A673 (cell line): ENCODE data around the gene ITGA1. TPM values are rescaled to one million over a fixed set of nuclear protein-coding genes. Genes with fewer than 3 reads are reported as not detected.

Experiments
- BruUV-seq: library from RNA; stranded (reverse); fragments of 400-500 nt; replicated peaks from 2 replicates; lab custom pipeline; 2021; lab: Mats Ljungman, UMichigan
- CTCF ChIA-PET: fragments of 300-600 bp; sonication (Branson Sonifier 250); formaldehyde crosslinking; loops from one replicate; lab custom pipeline; 2022; ENCODE audit warnings: antibody characterized with exemption; lab: Charles Lee
- POLR2A ChIA-PET: fragments of 300-600 bp; sonication (Branson Sonifier 250); formaldehyde crosslinking; loops from one replicate; lab custom pipeline; 2022; ENCODE audit warnings: antibody characterized with exemption; ENCODE audit not compliant: low non-redundant PET; lab: Charles Lee
- DNase-seq: peaks from one replicate; pipeline ENCODE4 v3.0.0-alpha.2; 2015; ENCODE audit warnings: low spot score
- H3K27ac ChIP-seq: fragments of 200-600 bp; sonication (generic); 2 replicates; pipeline ENCODE4 v1.5.1; 2016; ENCODE audit warnings: mixed run types, low read depth, mild to moderate bottlenecking, mixed read lengths, antibody characterized with exemption, low read length; ENCODE audit not compliant: poor library complexity, severe bottlenecking
- H3K27me3 ChIP-seq: fragments of 200-600 bp; sonication (generic); replicated peaks from 2 replicates; pipeline ENCODE4 v1.6.1; 2017; ENCODE audit warnings: mixed run types, low read depth, mild to moderate bottlenecking, mixed read lengths, antibody characterized with exemption, low read length; ENCODE audit not compliant: insufficient read depth, poor library complexity
- H3K36me3 ChIP-seq: fragments of 200-600 bp; sonication (generic); 2 replicates; pipeline ENCODE4 v1.6.1; 2016; ENCODE audit warnings: mixed run types, mild to moderate bottlenecking, mixed read lengths, antibody characterized with exemption, low read length; ENCODE audit not compliant: insufficient read depth, poor library complexity, severe bottlenecking
- H3K4me1 ChIP-seq: fragments of 200-600 bp; sonication (generic); 2 replicates; pipeline ENCODE4 v1.6.1; 2017; ENCODE audit warnings: mixed run types, mild to moderate bottlenecking, mixed read lengths, antibody characterized with exemption, low read length; ENCODE audit not compliant: insufficient read depth, poor library complexity, severe bottlenecking
- H3K4me3 ChIP-seq: fragments of 200-600 bp; sonication (generic); 2 replicates; pipeline ENCODE4 v1.5.1; 2016; ENCODE audit warnings: low read depth, mixed run types, mild to moderate bottlenecking, mixed read lengths, low read length; ENCODE audit not compliant: poor library complexity, severe bottlenecking
- H3K9me3 ChIP-seq: fragments of 200-600 bp; sonication (generic); 2 replicates; pipeline ENCODE4 v1.6.1; 2016; ENCODE audit warnings: mixed run types, low read depth, mild to moderate bottlenecking, mixed read lengths, antibody characterized with exemption, low read length; ENCODE audit not compliant: poor library complexity, severe bottlenecking
- EZH2 ChIP-seq: fragments of 200-600 bp; sonication (generic); IDR thresholded peaks from 2 replicates; pipeline ENCODE4 v1.6.1; 2017; ENCODE audit warnings: borderline replicate concordance, low read depth, mild to moderate bottlenecking, mixed read lengths, antibody characterized with exemption, low read length; ENCODE audit not compliant: poor library complexity, severe bottlenecking
- intact Hi-C: fragments of 100-400 bp; cut with micrococcal nuclease; formaldehyde crosslinking; loops from one replicate; pipeline ENCODE4 v1.10.0; 2022; ENCODE audit not compliant: unreplicated experiment
- total RNA-seq: library from RNA; stranded (reverse); gene quantifications from 2 replicates; pipeline ENCODE4 v1.2.3, GENCODE V29; 2021
- TF ChIP-seq, protein P1 (sequence below): fragments of 300-800, 200-600 bp; sonication (generic); conservative IDR thresholded peaks from 2 replicates; pipeline ENCODE4 v1.5.1; 2017; ENCODE audit warnings: low read depth, mild to moderate bottlenecking, antibody characterized with exemption, low read length, moderate library complexity, mixed read lengths

The ITGA1 gene
- total RNA-seq, 1 experiment from 2014 or later = 8.1 TPM

DNA sequence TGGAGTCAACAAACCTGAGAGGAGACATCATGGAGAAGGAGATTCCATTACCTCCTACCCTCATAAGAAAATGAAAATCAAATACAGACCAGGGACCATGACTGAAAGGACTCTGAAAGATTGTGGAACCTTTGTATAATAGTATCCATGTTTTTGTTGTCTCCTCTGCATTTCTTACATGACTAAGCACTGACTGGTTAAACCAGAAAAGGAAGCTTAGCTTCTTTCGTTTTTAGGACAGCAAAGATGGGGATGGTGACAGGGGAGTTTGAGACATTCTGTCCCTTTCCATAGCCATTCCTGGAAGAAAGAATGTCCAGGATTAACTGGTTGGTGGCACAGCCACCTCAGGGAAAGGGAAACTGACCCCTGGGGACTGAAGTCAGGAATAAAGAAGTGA, 22.2 kb downstream of the ITGA1 start:
- DNase-seq = no peak
- Histone ChIP-seq H3K9me3 (no peaks in the 10 kb centered on the region), H3K36me3 (peaks cover 3% of the 10 kb centered on the region), H3K4me3 (no peak overlapping the region), H3K4me1 (peaks cover 6% of the 10 kb centered on the region), H3K27me3 (no peaks in the 10 kb centered on the region), H3K27ac (no peak overlapping the region)
- intact Hi-C loops = no loop called here
- POLR2A ChIA-PET = interaction anchor here (0.5 to 0.6 kb wide), 2 partner anchors 29 to 126 kb away, joined by 3 to 4 read pairs; no protein-coding TSS in a partner anchor
- BruUV-seq = no TSS peak
- TF ChIP-seq, protein P1, sequence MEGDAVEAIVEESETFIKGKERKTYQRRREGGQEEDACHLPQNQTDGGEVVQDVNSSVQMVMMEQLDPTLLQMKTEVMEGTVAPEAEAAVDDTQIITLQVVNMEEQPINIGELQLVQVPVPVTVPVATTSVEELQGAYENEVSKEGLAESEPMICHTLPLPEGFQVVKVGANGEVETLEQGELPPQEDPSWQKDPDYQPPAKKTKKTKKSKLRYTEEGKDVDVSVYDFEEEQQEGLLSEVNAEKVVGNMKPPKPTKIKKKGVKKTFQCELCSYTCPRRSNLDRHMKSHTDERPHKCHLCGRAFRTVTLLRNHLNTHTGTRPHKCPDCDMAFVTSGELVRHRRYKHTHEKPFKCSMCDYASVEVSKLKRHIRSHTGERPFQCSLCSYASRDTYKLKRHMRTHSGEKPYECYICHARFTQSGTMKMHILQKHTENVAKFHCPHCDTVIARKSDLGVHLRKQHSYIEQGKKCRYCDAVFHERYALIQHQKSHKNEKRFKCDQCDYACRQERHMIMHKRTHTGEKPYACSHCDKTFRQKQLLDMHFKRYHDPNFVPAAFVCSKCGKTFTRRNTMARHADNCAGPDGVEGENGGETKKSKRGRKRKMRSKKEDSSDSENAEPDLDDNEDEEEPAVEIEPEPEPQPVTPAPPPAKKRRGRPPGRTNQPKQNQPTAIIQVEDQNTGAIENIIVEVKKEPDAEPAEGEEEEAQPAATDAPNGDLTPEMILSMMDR = no peak
- TF ChIP-seq EZH2 = no peak
- CTCF ChIA-PET = no interaction called here

DNA sequence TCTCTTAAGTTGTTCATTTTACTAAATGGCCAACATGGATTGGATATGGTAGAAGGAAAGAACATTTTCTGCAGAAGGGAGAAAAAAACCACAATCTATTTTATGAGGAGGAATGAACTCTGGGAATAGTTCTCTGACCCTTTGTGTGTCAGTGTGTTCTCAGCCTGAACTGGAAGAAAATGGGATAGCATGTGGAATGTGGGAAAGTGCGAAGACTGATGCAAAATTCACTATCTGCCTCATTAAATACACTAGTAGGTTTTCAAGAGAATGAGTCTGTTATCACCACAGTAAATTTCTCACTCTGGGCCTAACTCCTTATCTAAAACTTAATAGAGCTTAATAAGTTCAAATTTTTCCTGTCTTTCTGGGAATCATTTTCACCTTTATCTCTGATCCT, 22.7 kb downstream of the ITGA1 start:
- BruUV-seq = no TSS peak
- no peak for DNase-seq
- ChIA-PET CTCF (no interaction called here), POLR2A (interaction anchor here (0.5 to 0.6 kb wide), 2 partner anchors 29 to 126 kb away, joined by 3 to 4 read pairs; no protein-coding TSS in a partner anchor)
- Histone ChIP-seq H3K4me1 (peaks cover under 1% of the 10 kb centered on the region), H3K4me3 (no peak overlapping the region), H3K36me3 (no peaks in the 10 kb centered on the region), H3K27ac (no peak overlapping the region), H3K27me3 (no peaks in the 10 kb centered on the region), H3K9me3 (no peaks in the 10 kb centered on the region)
- intact Hi-C loops = no loop called here
- TF ChIP-seq, protein P1 = no peak
- TF ChIP-seq EZH2 = no peak

DNA sequence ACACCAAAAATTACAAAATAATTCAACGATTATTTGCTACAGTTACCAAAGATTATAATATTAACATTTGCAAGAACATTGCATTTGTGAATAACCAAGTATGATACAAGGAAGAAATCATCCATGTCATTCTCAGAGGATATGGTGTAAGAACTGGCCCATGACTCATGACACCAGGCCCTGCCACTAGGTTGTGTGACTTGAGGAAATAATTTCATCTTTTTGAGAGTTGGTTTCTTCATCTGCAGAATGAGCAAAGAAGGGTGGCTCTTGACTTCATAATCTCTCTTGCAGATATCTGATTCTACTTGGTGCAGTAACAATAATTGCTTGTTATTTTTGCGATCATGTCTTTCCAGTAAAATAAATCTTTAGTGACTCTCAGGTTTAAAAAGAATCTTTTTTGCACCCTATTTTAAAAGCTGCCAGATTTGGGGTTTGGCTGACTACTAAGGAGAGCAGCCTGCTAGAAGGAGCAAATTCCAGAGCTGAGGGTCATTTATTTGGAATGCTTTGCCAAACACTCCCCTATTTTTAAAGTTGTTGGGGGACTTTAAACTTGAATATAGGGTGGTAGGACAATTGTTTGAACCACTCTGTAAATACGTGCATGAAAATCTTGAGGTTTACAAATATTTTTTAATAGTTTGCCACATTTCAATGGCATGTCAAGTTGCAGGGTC, 23.5 kb downstream of the ITGA1 start:
- intact Hi-C loops = no loop called here

More for the DNA sequence above, 23.5 kb downstream of the ITGA1 start:
- Histone ChIP-seq H3K27ac (no peak overlapping the region), H3K9me3 (no peaks in the 10 kb centered on the region), H3K36me3 (no peaks in the 10 kb centered on the region), H3K4me1 (no peaks in the 10 kb centered on the region), H3K27me3 (no peaks in the 10 kb centered on the region), H3K4me3 (no peak overlapping the region)
- POLR2A ChIA-PET = no interaction called here
- CTCF ChIA-PET = no interaction called here
- no peak for TF ChIP-seq EZH2
- TF ChIP-seq, protein P1 = no peak
- DNase-seq = no peak
- no TSS peak for BruUV-seq
